ENCODE results near the gene TRMT11. TPM values are rescaled to one million over a fixed set of nuclear protein-coding genes. Genes with fewer than 3 reads are reported as not detected.

The TRMT11 gene
- 24.6 and 33.4 TPM in 2 replicates for total RNA-seq

GRCh38 chr6:125986301-125987025 is at the start of gene TRMT11:
TSS of gene TRMT11 (plus strand) at chr6:125986540. CDS start at chr6:125986551, 11 bp downstream.
- ChIA-PET CTCF (interaction anchor here (1.0 to 2.0 kb wide), 7 partner anchors 9 to 206 kb away, joined by 3 to 18 read pairs (median 4); partner anchors contain the start of gene HINT3), POLR2A (interaction anchor here (0.5 to 2.3 kb wide), 15 partner anchors 9 to 1355 kb away, joined by 3 to 23 read pairs (median 4); partner anchors contain the start of genes HDDC2, HEY2, HINT3 and NCOA7)
- peak within 1 kb of the TSS; percentile 25 for H3K4me3 Mint-ChIP-seq
- no peaks in the 10 kb centered on the region for H3K9me3 Mint-ChIP-seq
- H3K27ac Mint-ChIP-seq, result no peak within 1 kb of the TSS
- H3K4me1 Mint-ChIP-seq, result peaks cover 9% of the 10 kb centered on the region
- peak; percentile 70 for DNase-seq
- intact Hi-C loops (cut with micrococcal nuclease), result loop anchor here (1.0 to 5.0 kb wide), 3 partner anchors 30 to 674 kb away; partner anchors contain the start of gene HINT3
- no peaks in the 10 kb centered on the region for H3K27me3 Mint-ChIP-seq
- H3K36me3 Mint-ChIP-seq (ENCODE audit: low read depth), result no peaks in the 10 kb centered on the region
- peak; percentile 95 for ATAC-seq (ENCODE audit: low read depth)
- TF ChIP-seq CTCF (IDR thresholded peaks at IDR 0.05), result no peak

DNA sequence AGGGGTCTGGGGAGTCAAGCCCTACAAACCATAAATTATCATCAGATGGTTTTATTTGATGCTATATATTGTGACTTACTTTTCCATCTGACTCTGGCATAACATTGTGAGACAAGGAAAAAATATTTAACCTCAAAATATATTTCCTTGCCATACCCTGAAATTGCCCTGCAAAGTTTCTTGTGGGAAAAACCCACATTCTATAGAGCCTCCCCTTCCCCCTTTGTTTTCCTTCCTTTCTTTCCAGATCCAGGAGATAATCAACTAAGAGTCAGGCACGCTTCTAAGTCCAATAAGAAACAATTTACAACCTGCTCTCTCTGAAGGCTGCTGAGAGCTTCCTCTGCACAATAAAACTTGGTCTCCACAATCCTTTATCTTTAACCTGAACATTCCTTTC is 47.3 kb upstream of the TRMT11 start:
- Mint-ChIP-seq H3K9me3 (no peaks in the 10 kb centered on the region), H3K4me3 (no peak overlapping the region), H3K27me3 (peaks cover 6% of the 10 kb centered on the region), H3K36me3 (ENCODE audit: low read depth) (no peaks in the 10 kb centered on the region), H3K4me1 (no peaks in the 10 kb centered on the region), H3K27ac (no peak overlapping the region)
- ChIA-PET POLR2A (no interaction called here), CTCF (no interaction called here)
- no peak for ATAC-seq (ENCODE audit: low read depth)
- DNase-seq, result no peak
- intact Hi-C loops (cut with micrococcal nuclease), result no loop called here
- no peak for TF ChIP-seq CTCF (IDR thresholded peaks at IDR 0.05)

DNA sequence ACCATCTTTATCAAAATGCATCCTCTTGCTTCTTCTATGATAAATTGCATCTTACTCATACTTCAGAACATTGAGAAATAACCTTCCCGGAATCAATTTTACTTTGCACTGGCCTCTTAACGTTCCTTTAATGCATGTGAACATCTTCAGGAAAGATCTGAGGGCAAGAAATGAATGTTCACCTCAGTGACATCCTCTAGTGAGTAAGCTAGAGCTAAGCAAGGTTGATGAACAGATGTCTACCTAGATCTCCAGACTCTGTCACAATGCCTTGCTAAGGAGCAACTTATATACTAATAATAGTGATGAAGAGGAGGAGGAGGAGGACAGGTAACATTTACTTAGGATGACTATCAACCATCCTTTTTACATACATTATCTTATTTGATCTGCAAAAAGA is 46.5 kb upstream of the TRMT11 start:
- CTCF ChIA-PET, result no interaction called here
- peaks cover 6% of the 10 kb centered on the region for H3K27me3 Mint-ChIP-seq
- no peak for DNase-seq
- ATAC-seq (ENCODE audit: low read depth), result no peak
- intact Hi-C loops (cut with micrococcal nuclease), result no loop called here
- no peaks in the 10 kb centered on the region for H3K36me3 Mint-ChIP-seq (ENCODE audit: low read depth)
- no peak overlapping the region for H3K27ac Mint-ChIP-seq
- POLR2A ChIA-PET, result no interaction called here
- no peak overlapping the region for H3K4me3 Mint-ChIP-seq
- TF ChIP-seq CTCF (IDR thresholded peaks at IDR 0.05), result no peak
- H3K9me3 Mint-ChIP-seq, result no peaks in the 10 kb centered on the region
- no peaks in the 10 kb centered on the region for H3K4me1 Mint-ChIP-seq

DNA sequence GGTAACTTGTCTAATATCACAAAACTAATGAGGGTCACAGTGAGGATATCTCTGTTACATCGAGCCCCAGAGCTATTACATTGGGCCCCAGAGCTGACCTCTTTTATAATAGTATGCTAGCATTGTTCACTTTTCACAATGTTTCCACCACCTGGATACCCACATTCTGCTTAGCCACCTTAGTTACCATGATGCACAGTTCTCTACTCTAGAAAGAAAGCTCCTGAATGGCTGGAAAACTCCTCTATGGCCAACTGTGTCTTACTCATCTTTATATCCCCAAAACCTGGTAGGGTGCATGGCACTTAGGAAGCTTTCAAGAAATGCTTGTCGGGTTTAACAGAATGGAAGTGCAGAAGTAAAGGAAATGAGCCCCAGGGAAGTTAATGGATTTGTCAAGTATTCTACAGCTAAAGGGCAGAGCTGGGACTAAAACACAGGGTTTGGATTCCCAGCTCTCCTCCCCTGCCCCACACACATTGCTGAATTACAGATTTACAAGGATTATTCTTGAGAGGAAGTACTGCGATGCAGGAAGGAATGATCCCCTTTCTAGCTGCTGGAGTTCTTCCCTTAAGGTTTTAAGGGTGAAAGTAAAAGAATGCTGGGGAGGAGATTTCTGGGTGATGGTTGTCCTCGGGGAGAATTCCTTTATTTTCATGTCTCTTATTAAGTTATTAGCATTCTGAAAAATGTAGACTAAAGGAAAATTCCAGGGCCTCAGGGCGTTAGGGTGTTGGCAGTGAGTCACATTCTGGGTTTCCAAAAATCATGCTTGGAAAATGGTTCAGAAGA is 45.9 kb upstream of the TRMT11 start:
- no peak overlapping the region for H3K27ac Mint-ChIP-seq
- no peak overlapping the region for H3K4me3 Mint-ChIP-seq
- DNase-seq (no peak), ATAC-seq (ENCODE audit: low read depth) (no peak)
- ChIA-PET CTCF (no interaction called here), POLR2A (no interaction called here)
- H3K9me3 Mint-ChIP-seq, result no peaks in the 10 kb centered on the region
- no peaks in the 10 kb centered on the region for H3K36me3 Mint-ChIP-seq (ENCODE audit: low read depth)
- intact Hi-C loops (cut with micrococcal nuclease), result no loop called here
- peaks cover 6% of the 10 kb centered on the region for H3K27me3 Mint-ChIP-seq
- no peak for TF ChIP-seq CTCF (IDR thresholded peaks at IDR 0.05)
- H3K4me1 Mint-ChIP-seq, result no peaks in the 10 kb centered on the region

All from activated B cell treated with CpG ODN at 0.5 μM for 24 hours (primary cell).